H1 (cell line): Measurements from ENCODE around the gene MAGI2. TPM values are rescaled to one million over a fixed set of nuclear protein-coding genes. Genes with fewer than 3 reads are reported as not detected.

Experiments
- BRCA1 ChIP-seq: IDR thresholded peaks from 2 replicates; pipeline ENCODE4 v1.6.1; 2012; ENCODE audit warnings: low read depth, low read length, improper control_type of control experiment
- CHD2 ChIP-seq: IDR thresholded peaks from 2 replicates; pipeline ENCODE4 v1.6.1; 2012; ENCODE audit warnings: low read length, improper control_type of control experiment
- FOSL1 ChIP-seq: IDR thresholded peaks from 2 replicates; pipeline ENCODE4 v1.6.1; 2011; ENCODE audit warnings: mild to moderate bottlenecking, low read depth, low read length, moderate library complexity; ENCODE audit not compliant: insufficient read depth
- MAFK ChIP-seq: IDR thresholded peaks from 2 replicates; pipeline ENCODE4 v1.6.1; 2012; ENCODE audit warnings: low read depth, mild to moderate bottlenecking, improper control_type of control experiment, low read length
- RNF2 ChIP-seq: fragments of 200-900, 300-1000 bp; sonication (generic); IDR thresholded peaks from 2 replicates; pipeline ENCODE4 v1.7.1; 2016; ENCODE audit warnings: borderline replicate concordance, low read depth, mild to moderate bottlenecking, antibody characterized with exemption, low read length; ENCODE audit not compliant: poor library complexity, severe bottlenecking; ENCODE audit errors: missing control alignments
- polyA plus RNA-seq, 7 experiments: library from polyadenylated mRNA; depleted of rRNA in 3 of 7; stranded (reverse) in 5 of 7; unstranded in 2 of 7; fragments of >200 nt in 5 of 7; fragments of 200-250 nt in 2 of 7; gene quantifications; 1 replicate in 5 of 7; 2 replicates in 1 of 7; 4 replicates in 1 of 7; pipeline versions ENCODE4 v1.2.1 to v1.2.3, GENCODE V29; 2011 to 2013; ENCODE audit warnings: missing spikeins in 2 of 7, mixed read lengths in 2 of 7
- total RNA-seq: library from RNA; stranded (reverse); fragmentation: NEBNext Ultra II Directional; extraction: Animal tissue kit (Norgen Biotek cat#: 25700); gene quantifications from 2 replicates; pipeline ENCODE4 v1.2.1, GENCODE V29; 2021

MAGI2 gene
- total and polyA plus RNA-seq, 2 of the 8 experiments (the other 6 are each of a cell fraction or from before 2014, with no cell fraction given) = 6.0 to 27.3 TPM

- TF ChIP-seq MAFK (no peak), FOSL1 (no peak), RNF2 (no peak), CHD2 (no peak), BRCA1 (no peak)
Measured at GRCh38 chr7:79301419-79301818, 152.0 kb downstream of the MAGI2 start (continued).
